ENCODE measurements around the gene DLEC1. TPM values are rescaled to one million over a fixed set of nuclear protein-coding genes. Genes with fewer than 3 reads are reported as not detected.

DLEC1 gene
- total RNA-seq, 1 donor from 2014 or later: 0.41 TPM

GRCh38 chr3:38168151-38169026 lies 129.4 kb downstream of the DLEC1 start:
- no peak for FAIRE-seq
- no peak for DNase-seq (ENCODE audit: low spot score in 2 of 2)

GRCh38 chr3:38169027-38169317 lies 130.0 kb downstream of the DLEC1 start:
- FAIRE-seq (no peak), DNase-seq (ENCODE audit: low spot score in 2 of 2) (no peak)

GRCh38 chr3:38170722-38171121 lies 131.7 kb downstream of the DLEC1 start:
- DNase-seq (ENCODE audit: low spot score in 2 of 2) (no peak), FAIRE-seq (no peak)

- FAIRE-seq: no peak
Observed at GRCh38 chr3:38171622-38172021, 132.6 kb downstream of the DLEC1 start.

More at GRCh38 chr3:38171622-38172021, 132.6 kb downstream of the DLEC1 start:
- no peak for DNase-seq (ENCODE audit: low spot score in 2 of 2)

Small RNA genes within 50 kb of the gene (small RNA-seq; reads per million reads assigned to genes)
- not detected for gene RF00019

Other genes with a start within 250 kb of the DLEC1 start
- gene CTDSPL, start 177.3 kb upstream of the DLEC1 start, total RNA-seq: 15.5 TPM
- 9.8 TPM for gene VILL, start 48.4 kb upstream of the DLEC1 start, total RNA-seq
- 4.1 TPM for gene PLCD1, start 9.6 kb upstream of the DLEC1 start, total RNA-seq
- 30.2 TPM for gene ACAA1, start 97.9 kb downstream of the DLEC1 start, total RNA-seq
- 3.7 TPM for gene MYD88, start 99.5 kb downstream of the DLEC1 start, total RNA-seq
- 51.0 TPM for gene OXSR1, start 126.3 kb downstream of the DLEC1 start, total RNA-seq
- gene SLC22A13, start 226.6 kb downstream of the DLEC1 start, total RNA-seq: under 0.01 TPM
- gene SLC22A14, start 243.1 kb downstream of the DLEC1 start, total RNA-seq: under 0.01 TPM